GM19099 (cell line): ENCODE data around the gene AGO1.

Source experiments
- POLR2A ChIP-seq: IDR thresholded peaks from 3 replicates; pipeline ENCODE4 v1.6.1; 2011; ENCODE audit warnings: low read depth; ENCODE audit not compliant: insufficient read length; ENCODE audit errors: extremely low read depth

The AGO1 gene

GRCh38 chr1:35893051-35893879 lies 10.3 kb downstream of the AGO1 start:
- no peak for TF ChIP-seq POLR2A

DNA sequence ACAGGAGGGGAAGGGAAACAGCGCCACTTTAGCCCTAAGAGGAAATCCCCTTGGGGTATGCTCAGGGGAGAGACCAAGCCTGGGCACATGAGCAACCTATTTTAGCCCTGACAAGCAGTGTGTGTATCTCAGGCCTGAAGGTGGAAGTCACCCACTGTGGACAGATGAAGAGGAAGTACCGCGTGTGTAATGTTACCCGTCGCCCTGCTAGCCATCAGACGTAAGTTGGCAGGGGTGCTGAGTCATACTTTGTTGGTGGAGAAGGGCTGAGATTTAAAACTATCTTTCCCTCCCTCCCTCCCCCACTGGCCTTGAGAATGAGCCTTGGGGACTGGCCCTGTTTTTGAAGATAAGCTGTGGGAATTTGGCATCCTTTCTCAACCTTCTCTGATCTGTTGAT lies 11.2 kb downstream of the AGO1 start:
- TF ChIP-seq POLR2A = no peak

DNA sequence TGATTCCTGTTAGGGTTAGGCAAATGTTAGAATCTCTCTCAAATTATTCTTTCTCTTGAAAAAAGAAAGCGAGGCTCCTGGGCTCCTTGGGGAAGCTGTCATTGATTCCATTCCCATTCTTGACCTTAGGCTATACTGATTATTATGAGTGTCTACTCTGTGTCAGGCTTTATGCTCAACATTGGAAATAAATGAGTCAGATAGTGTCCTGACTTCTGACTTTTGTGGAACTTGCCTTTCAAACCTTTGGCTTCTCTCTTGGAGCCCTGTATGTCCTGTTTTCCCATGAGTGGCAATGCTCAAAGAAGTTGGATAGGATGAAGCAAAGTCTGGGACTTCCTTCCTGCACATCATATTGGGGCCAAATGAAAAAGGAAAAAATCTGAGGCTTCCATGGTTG lies 11.6 kb downstream of the AGO1 start:
- no peak for TF ChIP-seq POLR2A

DNA sequence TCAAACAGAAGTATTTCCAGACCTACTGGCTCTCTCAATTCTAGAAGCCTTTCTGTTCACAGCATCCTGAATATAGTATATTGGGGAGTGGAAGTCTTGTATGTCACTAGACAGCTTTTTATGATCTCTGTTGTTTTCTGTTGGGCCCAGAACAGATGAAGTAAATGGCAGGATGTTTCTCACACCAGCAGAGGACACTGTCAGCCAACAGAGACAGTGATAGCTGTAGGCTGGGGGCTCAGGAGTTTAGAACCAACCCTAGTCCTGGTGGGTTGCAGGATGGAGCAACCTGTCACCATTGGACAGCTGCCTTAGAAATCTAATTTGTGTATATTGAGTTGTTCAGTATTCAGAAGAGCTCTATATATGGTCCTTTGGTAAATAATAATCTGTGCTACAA lies 16.9 kb downstream of the AGO1 start:
- TF ChIP-seq POLR2A = no peak

DNA sequence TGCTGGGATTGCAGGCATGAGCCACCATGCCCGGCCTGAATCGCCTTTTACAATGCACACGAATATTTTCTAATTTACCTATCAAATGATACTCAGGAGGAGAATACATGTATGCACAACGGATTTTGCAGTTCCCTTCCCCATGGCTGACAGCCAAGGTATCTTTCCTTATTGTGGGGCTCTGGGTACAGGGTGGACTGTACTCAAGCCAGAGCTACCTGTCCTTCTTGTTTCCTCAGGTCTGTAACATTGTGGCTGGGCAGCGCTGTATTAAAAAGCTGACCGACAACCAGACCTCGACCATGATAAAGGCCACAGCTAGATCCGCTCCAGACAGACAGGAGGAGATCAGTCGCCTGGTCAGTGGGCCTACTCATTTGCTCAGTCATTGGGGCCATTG lies 18.2 kb downstream of the AGO1 start:
- no peak for TF ChIP-seq POLR2A

- TF ChIP-seq POLR2A = no peak
These were observed 19.7 kb downstream of the AGO1 start for GRCh38 chr1:35902671-35903070.

DNA sequence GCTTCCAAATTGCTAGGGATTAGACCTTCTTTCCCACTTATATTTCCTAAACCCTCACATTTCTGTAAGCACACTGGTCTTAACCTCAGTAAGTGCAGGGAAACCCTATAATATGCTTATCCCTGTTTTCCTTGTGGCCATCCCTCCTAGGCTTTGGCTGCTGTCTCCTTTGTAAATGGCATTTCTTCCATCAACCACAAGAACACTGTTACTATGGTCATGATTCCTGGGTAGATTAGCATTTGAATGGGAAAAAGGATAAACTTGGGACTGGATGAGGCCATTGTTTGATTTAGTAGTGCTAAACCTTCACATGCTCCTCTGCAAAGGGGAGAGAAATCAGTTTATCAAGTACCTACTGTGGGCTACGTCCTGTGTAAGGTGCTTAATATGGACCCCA lies 31.7 kb downstream of the AGO1 start:
- no peak for TF ChIP-seq POLR2A

- no peak for TF ChIP-seq POLR2A
These were observed 32.7 kb downstream of the AGO1 start for GRCh38 chr1:35915693-35916092.

GRCh38 chr1:35923791-35924221 lies 40.8 kb downstream of the AGO1 start:
- no peak for TF ChIP-seq POLR2A

GRCh38 chr1:35924838-35925237 lies 41.8 kb downstream of the AGO1 start:
- TF ChIP-seq POLR2A = no peak

DNA sequence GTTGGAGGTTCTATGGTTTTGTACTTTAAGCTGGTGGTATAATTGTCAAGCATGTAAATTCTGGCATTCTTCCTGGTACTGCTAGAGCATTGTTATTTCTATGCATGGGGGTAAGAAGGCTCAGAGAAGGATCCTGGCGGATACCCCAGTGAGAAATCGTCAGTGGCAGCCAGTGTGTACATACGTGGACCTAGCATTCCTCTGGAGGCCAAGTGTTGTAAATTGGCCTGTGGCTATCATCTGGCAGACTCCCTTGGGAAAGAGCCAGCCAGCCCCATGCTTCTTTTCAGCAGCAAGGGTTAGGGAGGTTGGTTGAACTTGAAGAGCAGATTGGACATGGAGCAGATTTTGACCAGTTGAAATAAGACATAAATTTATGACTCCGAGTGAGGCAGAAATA lies 42.7 kb downstream of the AGO1 start:
- no peak for TF ChIP-seq POLR2A

DNA sequence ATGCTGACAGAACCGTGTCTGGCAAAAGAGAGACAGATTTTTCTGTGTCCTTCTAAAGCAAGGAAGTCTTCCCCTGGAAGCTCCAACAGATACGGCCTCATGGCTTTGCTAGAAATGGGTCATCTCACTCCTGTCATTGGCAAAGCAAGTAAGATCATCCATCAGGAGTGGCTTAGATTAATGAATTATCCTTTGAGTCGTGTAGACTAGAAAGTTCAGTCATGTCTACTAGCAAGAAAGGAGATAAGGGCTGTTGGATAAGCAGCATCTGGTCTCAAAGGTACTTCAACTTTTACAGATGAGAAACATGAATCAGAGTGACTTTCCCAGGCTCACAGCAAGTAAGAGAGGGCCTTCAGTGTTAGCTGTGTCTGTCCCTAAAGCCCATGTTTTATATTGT lies 44.5 kb downstream of the AGO1 start:
- no peak for TF ChIP-seq POLR2A

DNA sequence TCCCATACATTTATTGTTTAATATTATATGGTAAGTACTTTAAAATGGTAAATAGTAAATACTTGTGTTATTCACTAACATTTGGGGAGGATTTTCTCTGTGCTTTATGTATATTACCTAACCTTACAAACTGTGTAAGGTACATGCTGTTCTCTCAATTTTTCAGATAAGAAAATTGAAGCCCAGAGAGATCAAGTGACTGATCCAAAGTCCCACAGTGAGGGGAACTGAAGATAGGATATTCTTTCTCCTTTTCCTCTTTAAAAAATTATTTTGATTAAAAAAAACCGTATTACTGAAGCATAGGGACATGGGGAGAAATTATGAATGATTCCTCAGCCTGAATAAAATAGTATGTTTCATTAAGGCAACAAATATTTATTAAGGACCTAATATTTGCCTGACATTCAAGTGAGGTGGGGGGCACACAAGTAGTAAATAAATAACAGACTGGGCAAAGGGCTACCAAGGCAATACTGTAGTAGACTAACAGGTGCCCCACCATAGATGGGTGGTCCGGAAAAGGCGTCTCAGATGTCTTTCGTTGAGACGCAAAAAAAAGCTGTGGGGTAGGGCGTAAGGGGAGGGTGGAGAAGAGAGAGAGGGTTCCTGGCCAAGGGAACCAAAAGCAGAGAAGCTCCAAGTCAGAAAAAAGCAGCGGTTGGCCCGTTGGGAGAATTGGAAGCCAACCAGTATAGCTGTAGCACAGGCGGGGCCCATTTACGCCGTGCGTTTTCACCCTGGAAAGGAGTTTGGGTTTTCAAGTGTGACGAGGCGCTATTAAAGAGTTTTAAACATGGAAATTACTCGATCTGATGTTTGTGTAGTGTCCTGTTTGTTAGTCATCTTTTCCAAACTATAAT lies 47.0 kb downstream of the AGO1 start:
- no peak for TF ChIP-seq POLR2A

GRCh38 chr1:35930593-35931445 lies 47.8 kb downstream of the AGO1 start, which contains the start of gene AGO3:
AGO3 (plus strand) TSS chr1:35931105; CDS start chr1:35931427, 322 bp downstream.
- TF ChIP-seq POLR2A = peak; percentile 94
